ENCODE results near the gene LRRC14B. TPM values are rescaled to one million over a fixed set of nuclear protein-coding genes. Genes with fewer than 3 reads are reported as not detected.

Gene LRRC14B
- polyA plus RNA-seq, 1 of the 3 experiments (the other 2 are of a cell fraction), result not detected

DNA sequence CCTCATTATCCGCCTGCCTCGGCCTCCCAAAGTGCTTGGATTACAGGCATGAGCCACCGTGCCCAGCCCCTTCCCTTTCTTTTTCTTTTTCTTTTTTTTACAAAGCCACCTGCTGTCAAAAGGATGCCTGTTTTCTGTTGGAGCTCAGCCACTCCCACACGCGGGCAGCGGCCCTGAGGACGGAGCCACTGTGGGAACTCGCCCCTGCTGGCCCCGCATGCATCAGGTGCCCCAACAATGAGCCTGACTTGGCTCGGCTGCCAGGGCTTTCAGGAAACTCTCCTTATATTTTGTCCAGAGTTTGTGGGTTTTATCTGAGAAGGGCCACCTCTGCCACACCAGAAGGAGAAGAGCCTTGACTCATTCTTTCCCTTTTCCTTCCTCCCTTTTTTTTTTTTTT, 37.1 kb upstream of the LRRC14B start:
- Histone ChIP-seq H3K9ac (no peak overlapping the region), H3K4me2 (no peak overlapping the region), H3F3A (replicated peaks; ENCODE audit: insufficient read depth) (peaks cover 4% of the 10 kb centered on the region), H3K79me2 (ENCODE audit: insufficient read depth) (no peaks in the 10 kb centered on the region), H3K9me2 (no peaks in the 10 kb centered on the region), H3K4me3 (ENCODE audit: low read depth in 2 of 2, low read length in 1 of 2) (no peak overlapping the region), H3K27ac (ENCODE audit: low read depth in 2 of 2, low read length in 1 of 2) (no peak overlapping the region), H3K27me3 (ENCODE audit: insufficient read depth) (no peaks in the 10 kb centered on the region; the same call in 1 of the 2 replicates), H3K36me3 (replicated peaks in 1 of 2; ENCODE audit: control insufficient read depth in 1 of 2, insufficient read depth in 2 of 2, low read length in 1 of 2) (no peaks in the 10 kb centered on the region), H2AFZ (ENCODE audit: low read depth) (no peak overlapping the region), H4K20me1 (ENCODE audit: insufficient read depth) (no peaks in the 10 kb centered on the region), H3K9me3 (no peaks in the 10 kb centered on the region), H3K4me1 (ENCODE audit: control insufficient read depth in 1 of 2, insufficient read depth in 2 of 2, low read depth in 1 of 2, low read length in 1 of 2) (no peaks in the 10 kb centered on the region)
- no peak for DNase-seq
- WGBS (ENCODE audit: low lambda C conversion rate), result 84% methylated on average over 10 of the region's 10 CpGs
- ChIA-PET CTCF (no interaction called here), POLR2A (no interaction called here)
- TF ChIP-seq GABPA (IDR thresholded peaks at IDR 0.05; ENCODE audit: low read depth) (no peak), RFX5 (IDR thresholded peaks at IDR 0.05; ENCODE audit: low read length) (no peak), FOXM1 (IDR thresholded peaks at IDR 0.05; ENCODE audit: low read depth) (no peak), ELF1 (IDR thresholded peaks at IDR 0.05) (no peak), POLR2AphosphoS5 (IDR thresholded peaks at IDR 0.05; ENCODE audit: low read depth, low read length) (no peak), NFIC (IDR thresholded peaks at IDR 0.05; ENCODE audit: borderline replicate concordance) (no peak)
- TF ChIP-seq, protein P1, sequence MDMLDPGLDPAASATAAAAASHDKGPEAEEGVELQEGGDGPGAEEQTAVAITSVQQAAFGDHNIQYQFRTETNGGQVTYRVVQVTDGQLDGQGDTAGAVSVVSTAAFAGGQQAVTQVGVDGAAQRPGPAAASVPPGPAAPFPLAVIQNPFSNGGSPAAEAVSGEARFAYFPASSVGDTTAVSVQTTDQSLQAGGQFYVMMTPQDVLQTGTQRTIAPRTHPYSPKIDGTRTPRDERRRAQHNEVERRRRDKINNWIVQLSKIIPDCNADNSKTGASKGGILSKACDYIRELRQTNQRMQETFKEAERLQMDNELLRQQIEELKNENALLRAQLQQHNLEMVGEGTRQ (IDR thresholded peaks at IDR 0.05; ENCODE audit: borderline replicate concordance, low read depth, low read length), result no peak
- TF ChIP-seq, protein P2, sequence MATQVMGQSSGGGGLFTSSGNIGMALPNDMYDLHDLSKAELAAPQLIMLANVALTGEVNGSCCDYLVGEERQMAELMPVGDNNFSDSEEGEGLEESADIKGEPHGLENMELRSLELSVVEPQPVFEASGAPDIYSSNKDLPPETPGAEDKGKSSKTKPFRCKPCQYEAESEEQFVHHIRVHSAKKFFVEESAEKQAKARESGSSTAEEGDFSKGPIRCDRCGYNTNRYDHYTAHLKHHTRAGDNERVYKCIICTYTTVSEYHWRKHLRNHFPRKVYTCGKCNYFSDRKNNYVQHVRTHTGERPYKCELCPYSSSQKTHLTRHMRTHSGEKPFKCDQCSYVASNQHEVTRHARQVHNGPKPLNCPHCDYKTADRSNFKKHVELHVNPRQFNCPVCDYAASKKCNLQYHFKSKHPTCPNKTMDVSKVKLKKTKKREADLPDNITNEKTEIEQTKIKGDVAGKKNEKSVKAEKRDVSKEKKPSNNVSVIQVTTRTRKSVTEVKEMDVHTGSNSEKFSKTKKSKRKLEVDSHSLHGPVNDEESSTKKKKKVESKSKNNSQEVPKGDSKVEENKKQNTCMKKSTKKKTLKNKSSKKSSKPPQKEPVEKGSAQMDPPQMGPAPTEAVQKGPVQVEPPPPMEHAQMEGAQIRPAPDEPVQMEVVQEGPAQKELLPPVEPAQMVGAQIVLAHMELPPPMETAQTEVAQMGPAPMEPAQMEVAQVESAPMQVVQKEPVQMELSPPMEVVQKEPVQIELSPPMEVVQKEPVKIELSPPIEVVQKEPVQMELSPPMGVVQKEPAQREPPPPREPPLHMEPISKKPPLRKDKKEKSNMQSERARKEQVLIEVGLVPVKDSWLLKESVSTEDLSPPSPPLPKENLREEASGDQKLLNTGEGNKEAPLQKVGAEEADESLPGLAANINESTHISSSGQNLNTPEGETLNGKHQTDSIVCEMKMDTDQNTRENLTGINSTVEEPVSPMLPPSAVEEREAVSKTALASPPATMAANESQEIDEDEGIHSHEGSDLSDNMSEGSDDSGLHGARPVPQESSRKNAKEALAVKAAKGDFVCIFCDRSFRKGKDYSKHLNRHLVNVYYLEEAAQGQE (IDR thresholded peaks at IDR 0.05; ENCODE audit: low read depth, low read length), result no peak

DNA sequence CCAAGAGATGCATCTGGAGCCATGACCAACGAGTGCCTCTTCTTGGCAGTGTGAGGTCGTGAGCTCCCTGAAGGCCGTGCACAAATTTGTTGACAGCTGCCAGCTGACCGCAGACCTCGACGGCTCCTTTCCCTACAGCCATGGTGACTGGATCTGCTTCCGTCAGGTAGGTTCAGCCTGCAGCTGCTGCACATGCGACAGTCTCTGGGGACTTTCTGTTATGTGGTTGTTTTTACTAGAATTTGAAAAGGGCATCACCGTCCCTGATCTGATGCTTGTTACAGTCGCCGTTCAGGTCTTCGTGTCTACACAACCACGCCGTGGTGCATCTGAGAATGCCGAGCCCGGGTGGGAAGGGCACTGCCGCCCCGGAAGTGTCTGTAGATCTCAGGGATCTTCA, 36.5 kb upstream of the LRRC14B start:
- H3K4me3 ChIP-seq (ENCODE audit: low read depth in 2 of 2, low read length in 1 of 2), result no peak overlapping the region
- H3K4me1 ChIP-seq (ENCODE audit: control insufficient read depth in 1 of 2, insufficient read depth in 2 of 2, low read depth in 1 of 2, low read length in 1 of 2), result no peaks in the 10 kb centered on the region
- no peak overlapping the region for H3K9ac ChIP-seq
- H3F3A ChIP-seq (replicated peaks; ENCODE audit: insufficient read depth), result peaks cover 4% of the 10 kb centered on the region
- peak; percentile 7 for DNase-seq
- ChIA-PET POLR2A (no interaction called here), CTCF (no interaction called here)
- no peak overlapping the region for H2AFZ ChIP-seq (ENCODE audit: low read depth)
- no peaks in the 10 kb centered on the region for H3K79me2 ChIP-seq (ENCODE audit: insufficient read depth)
- H3K27ac ChIP-seq (ENCODE audit: low read depth in 2 of 2, low read length in 1 of 2), result no peak overlapping the region
- H3K9me2 ChIP-seq, result no peaks in the 10 kb centered on the region
- H4K20me1 ChIP-seq (ENCODE audit: insufficient read depth), result no peaks in the 10 kb centered on the region
- WGBS (ENCODE audit: low lambda C conversion rate), result 63% methylated on average over 16 of the region's 18 CpGs
- no peaks in the 10 kb centered on the region for H3K9me3 ChIP-seq
- H3K36me3 ChIP-seq (replicated peaks in 1 of 2; ENCODE audit: control insufficient read depth in 1 of 2, insufficient read depth in 2 of 2, low read length in 1 of 2), result no peaks in the 10 kb centered on the region
- no peaks in the 10 kb centered on the region; the same call in 1 of the 2 replicates for H3K27me3 ChIP-seq (ENCODE audit: insufficient read depth)
- no peak overlapping the region for H3K4me2 ChIP-seq
- no peak for TF ChIP-seq TCF12 (IDR thresholded peaks at IDR 0.05)
- TF ChIP-seq SIN3A (IDR thresholded peaks at IDR 0.05; ENCODE audit: borderline replicate concordance, low read depth, low read length), result no peak
- no peak for TF ChIP-seq TAF1 (IDR thresholded peaks at IDR 0.05; ENCODE audit: borderline replicate concordance, low read depth, low read length)
- no peak for TF ChIP-seq FOXJ3 (CRISPR knock-in tag; IDR thresholded peaks at IDR 0.05)
- TF ChIP-seq, protein P3, sequence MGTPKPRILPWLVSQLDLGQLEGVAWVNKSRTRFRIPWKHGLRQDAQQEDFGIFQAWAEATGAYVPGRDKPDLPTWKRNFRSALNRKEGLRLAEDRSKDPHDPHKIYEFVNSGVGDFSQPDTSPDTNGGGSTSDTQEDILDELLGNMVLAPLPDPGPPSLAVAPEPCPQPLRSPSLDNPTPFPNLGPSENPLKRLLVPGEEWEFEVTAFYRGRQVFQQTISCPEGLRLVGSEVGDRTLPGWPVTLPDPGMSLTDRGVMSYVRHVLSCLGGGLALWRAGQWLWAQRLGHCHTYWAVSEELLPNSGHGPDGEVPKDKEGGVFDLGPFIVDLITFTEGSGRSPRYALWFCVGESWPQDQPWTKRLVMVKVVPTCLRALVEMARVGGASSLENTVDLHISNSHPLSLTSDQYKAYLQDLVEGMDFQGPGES (IDR thresholded peaks at IDR 0.05; ENCODE audit: low read depth, low read length), result no peak
- no peak for TF ChIP-seq GABPA (IDR thresholded peaks at IDR 0.05; ENCODE audit: low read depth)
- TF ChIP-seq RCOR1 (IDR thresholded peaks at IDR 0.05; ENCODE audit: low read length), result no peak
- no peak for TF ChIP-seq RXRA (IDR thresholded peaks at IDR 0.05; ENCODE audit: borderline replicate concordance, low read depth)
- TF ChIP-seq NFIC (IDR thresholded peaks at IDR 0.05; ENCODE audit: borderline replicate concordance), result no peak
- TF ChIP-seq MXI1 (IDR thresholded peaks at IDR 0.05; ENCODE audit: low read depth, low read length), result no peak
- TF ChIP-seq FOXM1 (IDR thresholded peaks at IDR 0.05; ENCODE audit: low read depth), result no peak
- TF ChIP-seq, protein P4, sequence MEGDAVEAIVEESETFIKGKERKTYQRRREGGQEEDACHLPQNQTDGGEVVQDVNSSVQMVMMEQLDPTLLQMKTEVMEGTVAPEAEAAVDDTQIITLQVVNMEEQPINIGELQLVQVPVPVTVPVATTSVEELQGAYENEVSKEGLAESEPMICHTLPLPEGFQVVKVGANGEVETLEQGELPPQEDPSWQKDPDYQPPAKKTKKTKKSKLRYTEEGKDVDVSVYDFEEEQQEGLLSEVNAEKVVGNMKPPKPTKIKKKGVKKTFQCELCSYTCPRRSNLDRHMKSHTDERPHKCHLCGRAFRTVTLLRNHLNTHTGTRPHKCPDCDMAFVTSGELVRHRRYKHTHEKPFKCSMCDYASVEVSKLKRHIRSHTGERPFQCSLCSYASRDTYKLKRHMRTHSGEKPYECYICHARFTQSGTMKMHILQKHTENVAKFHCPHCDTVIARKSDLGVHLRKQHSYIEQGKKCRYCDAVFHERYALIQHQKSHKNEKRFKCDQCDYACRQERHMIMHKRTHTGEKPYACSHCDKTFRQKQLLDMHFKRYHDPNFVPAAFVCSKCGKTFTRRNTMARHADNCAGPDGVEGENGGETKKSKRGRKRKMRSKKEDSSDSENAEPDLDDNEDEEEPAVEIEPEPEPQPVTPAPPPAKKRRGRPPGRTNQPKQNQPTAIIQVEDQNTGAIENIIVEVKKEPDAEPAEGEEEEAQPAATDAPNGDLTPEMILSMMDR (IDR thresholded peaks at IDR 0.05), result no peak
- TF ChIP-seq, protein P5, sequence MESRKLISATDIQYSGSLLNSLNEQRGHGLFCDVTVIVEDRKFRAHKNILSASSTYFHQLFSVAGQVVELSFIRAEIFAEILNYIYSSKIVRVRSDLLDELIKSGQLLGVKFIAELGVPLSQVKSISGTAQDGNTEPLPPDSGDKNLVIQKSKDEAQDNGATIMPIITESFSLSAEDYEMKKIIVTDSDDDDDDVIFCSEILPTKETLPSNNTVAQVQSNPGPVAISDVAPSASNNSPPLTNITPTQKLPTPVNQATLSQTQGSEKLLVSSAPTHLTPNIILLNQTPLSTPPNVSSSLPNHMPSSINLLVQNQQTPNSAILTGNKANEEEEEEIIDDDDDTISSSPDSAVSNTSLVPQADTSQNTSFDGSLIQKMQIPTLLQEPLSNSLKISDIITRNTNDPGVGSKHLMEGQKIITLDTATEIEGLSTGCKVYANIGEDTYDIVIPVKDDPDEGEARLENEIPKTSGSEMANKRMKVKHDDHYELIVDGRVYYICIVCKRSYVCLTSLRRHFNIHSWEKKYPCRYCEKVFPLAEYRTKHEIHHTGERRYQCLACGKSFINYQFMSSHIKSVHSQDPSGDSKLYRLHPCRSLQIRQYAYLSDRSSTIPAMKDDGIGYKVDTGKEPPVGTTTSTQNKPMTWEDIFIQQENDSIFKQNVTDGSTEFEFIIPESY (IDR thresholded peaks at IDR 0.05; ENCODE audit: borderline replicate concordance, low read depth), result no peak
- no peak for TF ChIP-seq EZH2phosphoT487 (IDR thresholded peaks at IDR 0.05; ENCODE audit: borderline replicate concordance, low read depth)
